GF-D8 (cell line): ENCODE data around the gene ABLIM1.
"Not testable (repeated sequence)": the region's sequence is repeated elsewhere in the genome, so short reads cannot be mapped to it uniquely, and the experiment has no call there.

Experiments used
- DNase-seq: peaks from one replicate; lab custom pipeline; 2025; lab: John Stamatoyannopoulos, UW

The ABLIM1 gene

DNA sequence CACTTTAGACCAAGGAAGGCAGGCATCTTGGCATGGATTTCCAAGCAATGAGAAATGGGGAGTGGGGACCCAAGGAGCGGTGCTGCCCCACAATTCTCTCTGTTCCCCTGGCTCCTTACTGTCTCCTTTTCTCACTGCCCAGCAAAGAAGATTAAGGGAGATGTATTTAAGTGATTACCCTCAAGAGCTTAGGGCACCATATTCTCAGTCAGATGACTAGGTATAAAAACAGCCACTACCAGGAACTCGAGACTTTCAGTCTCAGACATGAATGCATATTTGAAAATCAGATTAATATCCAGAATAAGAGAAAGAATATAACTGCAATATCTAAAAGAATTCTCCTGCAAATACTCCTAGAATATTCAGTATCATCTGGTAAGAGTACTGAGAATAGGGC is at the start of gene ABLIM1:
ABLIM1 (minus strand) TSS at position 101 of the 400 bp plus-strand sequence; CDS start at position 26, 75 bp downstream.
- DNase-seq, result no peak

DNA sequence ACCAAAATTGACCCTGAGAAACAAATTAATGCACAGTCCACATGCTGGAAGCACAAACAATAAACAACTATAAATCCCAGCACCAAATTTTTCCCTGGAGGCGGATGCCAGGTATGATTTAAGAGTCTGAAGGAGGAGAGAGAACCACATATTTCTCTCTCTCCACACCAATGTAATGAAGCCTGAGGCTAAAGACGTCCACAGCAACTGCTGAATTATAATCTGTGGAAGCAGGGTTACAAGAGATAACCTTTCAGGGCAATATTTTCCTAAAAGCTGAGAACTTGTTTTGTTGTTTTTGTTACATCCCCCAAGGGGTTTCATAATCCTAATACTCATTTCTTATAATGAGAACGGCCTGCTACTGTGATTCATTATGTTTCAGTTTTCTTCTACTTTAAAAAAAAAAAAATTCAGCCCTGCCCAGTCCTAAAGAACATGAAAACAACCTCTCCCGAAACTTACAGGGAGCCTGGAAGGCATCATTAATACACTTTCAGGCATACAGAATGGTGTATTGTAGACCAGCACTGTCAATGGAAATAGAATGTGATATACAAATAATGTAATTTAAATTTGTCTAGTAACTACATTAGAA is 48.5 kb upstream of the ABLIM1 start:
- DNase-seq, result no peak

DNA sequence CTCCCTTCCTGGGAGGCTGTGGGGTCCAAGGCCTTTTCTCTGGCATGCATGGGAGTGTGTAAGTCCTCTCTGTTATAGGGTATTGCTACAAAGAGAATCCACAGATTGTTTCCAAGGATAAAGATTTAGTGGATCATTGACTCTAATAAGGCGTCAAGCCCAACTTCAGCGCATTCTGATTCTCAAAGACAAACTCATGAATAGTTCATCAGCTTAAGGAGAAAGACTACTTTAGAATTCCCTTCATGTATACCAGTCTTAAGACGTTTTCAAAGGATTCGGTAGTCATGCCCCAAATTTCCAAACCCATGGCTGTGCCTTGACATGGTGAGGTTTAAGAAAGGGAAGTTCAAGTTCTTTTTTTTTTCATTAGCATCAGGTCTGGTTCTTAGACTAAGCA is 46.6 kb upstream of the ABLIM1 start:
- no peak for DNase-seq

DNA sequence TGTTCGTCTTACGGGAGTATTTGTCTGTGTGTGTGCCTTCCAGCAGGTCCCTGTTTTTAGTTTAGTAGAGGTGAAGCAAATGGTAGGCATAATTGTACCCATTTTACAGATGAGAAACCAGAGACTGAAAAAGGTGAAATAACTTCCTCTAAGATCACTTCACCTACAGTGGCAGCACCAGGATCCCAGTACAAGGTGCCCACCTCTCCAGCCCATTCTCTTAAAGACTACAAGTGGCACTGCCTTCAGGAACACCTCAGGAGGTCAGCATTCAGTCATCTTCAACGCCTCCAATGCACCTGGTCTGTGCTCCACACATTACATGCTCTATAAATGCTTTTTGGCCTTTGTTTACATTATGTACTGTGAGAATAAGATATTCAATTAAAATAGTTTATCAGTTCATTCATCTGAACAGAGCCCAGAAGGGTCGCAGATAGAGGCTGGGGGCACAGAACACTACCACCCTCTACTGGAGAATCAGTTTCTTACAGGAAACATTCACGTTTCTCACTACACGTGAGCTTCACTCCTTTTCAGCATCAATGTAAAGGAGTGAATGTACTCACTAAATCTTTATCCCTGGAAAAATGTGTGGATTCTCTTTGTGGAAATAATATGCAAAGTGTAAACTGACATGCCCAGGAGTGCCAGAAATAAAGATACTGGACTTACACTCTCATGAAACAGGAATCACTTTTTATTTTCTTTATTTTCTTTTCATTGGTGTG is 45.5 kb upstream of the ABLIM1 start:
- no peak for DNase-seq

DNA sequence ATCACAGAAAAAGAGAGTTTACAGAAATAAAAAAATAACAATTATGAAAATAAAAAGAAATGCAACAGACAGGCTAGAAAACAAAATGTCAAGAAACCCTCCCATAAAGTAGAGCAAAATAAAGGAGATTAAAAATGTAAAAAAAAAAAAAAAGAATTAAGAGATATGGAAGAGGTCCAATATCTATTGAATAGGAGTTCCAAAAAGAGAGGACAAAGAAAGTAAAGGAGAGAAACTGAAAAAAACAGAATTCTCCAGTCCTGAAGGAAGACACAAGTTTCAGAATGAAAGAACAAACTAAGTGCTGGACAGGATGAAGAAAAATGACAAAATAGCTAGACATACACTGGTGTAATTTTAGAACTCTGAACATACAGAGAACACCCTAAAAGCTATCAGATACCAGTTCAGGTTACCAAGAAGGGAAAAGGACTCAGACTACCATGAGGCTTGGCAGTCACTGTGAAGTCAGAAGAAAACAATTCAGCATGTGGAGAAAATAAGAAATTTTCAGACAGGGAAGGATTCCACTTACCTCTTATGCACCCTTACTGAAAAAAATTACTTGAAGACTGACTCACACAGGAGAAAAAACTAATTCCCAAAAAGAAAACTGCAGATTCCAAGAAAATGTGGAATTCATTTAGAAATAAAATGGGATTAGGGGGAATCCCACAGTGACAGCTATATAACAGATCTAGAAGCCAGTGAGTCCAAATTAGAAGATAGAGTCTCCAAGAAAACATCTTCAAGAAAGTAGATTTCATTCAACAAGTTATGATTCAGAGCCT is 40.4 kb upstream of the ABLIM1 start:
- no peak for DNase-seq

DNA sequence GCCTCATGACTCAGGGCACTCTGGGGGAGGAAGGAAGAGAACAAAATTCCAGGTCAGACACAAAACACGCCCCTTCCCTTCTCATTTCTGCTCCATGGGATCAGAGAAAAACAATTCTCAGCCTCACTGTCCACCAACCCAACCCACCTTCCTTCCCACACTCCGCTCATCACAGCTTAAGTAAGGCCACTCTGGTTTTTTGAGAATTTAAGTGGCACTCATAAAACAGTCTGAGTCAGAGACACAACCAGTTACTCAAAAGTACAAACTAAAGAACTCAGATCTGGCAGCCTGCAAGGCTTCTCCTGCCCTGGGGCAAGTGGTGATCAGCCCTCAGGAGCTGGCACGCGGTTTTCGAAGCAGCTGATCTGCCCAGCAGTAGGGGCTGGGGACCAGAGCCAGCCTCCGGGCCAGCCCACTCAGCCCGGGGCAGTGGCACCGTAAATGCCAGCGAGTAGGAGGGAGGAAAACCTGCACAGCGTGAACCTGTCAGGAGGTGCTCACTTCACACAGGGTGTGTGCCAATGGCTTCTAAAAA is 39.1 kb upstream of the ABLIM1 start:
- no peak for DNase-seq

DNA sequence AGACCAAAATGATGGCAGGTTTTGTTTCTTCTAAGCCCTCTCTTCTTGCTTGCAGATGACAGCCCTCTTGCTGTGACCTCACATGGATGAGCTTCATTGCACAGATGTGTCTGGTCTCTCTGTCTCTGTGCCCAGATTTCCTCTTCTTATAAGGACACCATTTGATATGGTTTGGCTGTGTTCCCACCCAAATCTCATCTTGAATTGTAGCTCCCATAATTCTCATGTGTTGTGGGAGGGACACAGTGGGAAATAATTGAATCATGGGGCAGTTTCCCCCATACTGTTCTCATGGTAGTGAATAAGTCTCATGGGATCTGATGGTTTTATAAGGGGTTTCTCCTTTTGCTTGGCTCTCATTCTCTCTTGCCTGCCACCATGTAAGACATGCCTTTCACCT is 38.2 kb upstream of the ABLIM1 start:
- DNase-seq, result not testable (repeated sequence)

DNA sequence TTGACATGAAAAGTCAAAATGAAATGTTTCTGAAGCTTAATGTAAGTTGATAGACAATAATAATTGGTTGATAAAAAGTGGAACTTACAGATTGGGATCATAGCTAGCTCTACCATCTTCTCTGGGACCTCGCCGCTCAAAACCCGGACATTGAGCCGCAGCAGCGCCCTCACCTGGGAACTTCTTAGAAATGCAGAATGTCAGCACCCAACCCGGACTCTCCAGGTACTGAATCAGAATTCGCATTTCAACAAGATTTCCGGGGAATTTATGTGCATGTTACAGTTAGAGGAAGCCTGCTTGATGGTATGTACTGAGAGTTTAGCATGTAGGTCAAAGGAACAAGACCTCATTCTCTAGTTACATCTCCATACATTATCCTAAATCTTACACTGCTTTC is 36.7 kb upstream of the ABLIM1 start:
- no peak for DNase-seq

DNA sequence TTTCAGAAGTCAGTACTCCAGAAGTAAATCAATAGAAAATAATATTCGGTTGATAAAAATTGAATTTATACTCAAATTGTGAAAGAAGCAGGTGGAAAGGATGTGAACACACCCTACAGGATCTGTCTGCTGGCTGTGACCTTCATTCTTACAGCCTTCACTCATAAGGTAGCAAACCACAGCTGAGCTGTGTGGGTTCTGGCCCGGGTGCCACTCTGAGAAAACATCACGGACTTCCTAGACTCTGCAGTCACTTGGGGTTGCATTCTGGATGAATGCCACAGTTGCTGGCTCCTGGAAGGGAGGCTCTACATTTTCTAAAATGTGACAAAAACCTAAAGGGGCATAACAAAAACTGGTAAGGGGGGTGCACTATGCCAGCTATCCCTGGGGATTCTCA is 36.0 kb upstream of the ABLIM1 start:
- DNase-seq, result no peak

DNA sequence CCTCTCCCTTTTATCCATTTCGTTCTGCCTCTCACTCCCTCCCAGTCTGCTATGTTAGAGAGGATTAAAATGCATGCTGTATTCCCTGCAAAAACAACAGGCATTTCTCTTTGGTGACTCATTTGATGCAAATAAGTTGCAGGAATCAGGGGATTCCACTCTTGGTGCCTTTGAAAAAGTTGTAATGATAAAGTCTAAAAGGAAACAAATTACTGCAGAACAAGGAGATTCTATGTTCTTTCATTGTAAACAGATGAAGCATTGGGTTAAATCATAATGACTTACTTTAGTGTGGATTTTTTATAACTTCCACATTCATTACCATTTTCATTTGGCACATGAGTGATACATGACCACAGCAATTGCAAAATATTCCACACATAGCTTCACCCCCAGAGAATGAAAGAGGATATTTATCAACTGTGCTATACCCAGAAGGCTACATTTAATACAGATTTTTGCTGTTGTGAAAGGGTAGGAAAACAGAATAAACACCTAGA is 33.4 kb upstream of the ABLIM1 start:
- no peak for DNase-seq

DNA sequence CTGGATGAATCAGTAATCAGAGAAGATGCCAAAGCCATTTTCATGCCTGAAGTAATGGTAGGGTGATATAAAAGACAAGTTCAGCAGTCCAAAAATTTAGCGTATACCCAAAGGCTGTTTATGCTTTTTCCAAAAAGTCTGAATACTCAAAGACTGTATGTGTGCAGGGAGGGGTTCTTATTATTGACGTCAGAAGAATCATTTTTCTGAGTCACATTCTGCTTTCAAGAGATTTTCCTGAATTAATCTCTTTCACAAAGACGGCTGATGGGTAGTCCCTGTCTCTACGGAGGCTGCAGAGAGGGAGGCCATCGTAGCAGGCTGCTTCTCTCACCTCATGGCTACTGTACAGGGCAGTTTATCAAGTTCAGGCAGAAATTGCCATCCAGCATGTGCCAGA is 30.7 kb upstream of the ABLIM1 start:
- DNase-seq, result no peak

DNA sequence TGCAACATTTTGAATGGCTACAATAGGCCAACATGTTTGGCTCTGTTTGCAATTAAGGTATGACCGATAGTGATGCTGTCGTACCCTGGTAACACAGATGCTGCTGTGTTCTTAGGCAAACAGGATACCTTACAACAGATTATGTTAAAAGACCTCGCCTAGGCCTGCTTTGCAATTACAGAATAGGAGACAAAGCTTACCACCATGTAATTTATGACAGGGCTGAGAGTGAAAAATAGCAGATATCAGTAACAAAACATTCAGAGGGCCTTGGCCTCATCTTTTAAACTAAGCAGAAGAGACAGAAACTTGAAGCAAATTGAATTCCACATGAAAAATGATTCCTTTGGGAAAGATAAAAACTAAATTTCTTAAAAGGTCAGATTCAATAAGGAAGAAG is 29.4 kb upstream of the ABLIM1 start:
- DNase-seq, result no peak

DNA sequence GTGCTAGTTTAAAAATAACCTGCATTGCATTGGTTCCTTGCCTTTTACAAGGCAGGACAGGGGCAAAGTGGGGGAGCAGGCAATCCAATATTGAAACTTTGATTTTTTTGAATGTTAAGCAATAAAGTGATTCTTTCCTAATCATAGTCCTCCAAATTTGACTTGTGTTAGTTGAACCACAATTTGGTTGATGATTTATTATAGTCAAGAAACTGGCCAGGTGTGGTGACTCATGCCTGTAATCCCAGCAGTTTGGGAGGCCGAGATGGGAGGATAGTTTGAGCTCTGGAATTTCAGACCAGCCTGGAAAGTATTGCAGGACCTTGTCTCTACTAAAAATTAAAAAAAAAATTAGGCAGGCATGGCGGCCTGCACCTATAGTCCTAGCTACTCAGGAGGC is 27.9 kb upstream of the ABLIM1 start:
- DNase-seq, result no peak

DNA sequence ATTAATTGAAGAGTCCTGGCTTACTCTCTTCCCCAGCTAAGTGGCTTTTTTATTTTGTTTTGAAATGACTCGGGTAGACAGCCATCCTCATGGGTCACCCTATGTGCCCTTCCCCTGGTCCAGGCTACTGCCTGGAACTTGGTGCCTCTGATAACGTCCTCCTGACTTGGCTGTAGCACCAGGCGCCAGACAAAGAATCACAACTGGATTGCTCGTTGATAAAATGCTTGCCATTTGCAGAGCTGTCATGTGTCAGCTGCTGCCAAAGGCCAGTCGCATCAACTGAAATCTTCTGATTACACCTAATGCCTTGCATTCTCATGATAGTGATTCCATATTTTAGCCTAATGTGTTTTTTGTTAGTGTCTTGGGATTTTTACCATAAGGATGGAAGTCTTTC is 27.4 kb upstream of the ABLIM1 start:
- DNase-seq, result no peak

DNA sequence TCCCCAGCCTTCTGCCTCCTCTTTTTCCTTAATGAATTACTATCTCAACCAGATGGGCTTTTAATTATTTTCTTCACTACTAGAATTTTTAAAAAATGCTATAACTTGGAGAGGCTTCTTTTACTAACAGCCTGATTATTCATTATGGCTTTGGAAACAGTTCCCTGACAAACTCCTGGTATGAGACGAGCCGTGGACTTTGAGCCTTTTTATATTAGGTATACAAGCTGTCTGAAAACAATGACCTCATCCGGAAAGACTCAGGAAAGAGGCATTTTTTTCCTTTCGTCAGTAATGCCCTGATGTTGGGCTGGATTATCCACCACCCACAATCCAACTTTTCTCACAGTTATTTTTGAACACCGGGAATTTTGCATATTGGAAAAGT is 26.7 kb upstream of the ABLIM1 start:
- DNase-seq, result no peak

DNA sequence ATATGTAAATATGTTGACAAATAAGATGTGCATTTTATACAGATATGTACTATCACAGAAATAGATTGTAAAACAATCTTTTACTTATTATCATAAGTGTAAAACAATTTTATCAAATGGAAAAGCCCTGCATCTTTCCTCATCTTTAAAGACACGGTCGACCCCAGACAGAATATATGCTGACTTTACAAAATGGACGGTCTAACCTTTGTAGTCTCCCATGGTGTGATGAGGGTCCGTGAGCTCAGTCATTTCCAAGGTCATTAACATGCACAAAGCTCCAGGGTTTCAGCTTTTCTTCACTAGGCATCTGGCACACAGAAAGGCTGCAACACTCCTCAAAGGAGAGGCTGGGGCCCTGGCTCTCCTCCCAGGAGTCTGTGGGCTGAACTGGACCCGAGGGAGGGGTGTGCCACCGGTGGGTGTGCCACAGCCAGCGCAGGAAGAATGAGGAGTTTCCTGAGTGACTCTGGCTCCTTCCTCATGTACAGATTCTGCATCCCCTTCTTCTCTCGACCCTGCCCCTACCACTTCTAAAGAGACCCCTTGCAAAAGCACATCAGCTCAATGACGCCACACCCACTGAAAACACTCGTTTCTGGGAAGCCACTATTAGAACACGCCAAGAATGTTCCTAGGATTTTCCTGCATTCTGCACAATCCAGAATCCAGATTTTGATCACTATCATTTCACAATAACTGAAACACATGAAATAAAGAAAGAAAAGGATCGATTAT is 26.2 kb upstream of the ABLIM1 start:
- no peak for DNase-seq

DNA sequence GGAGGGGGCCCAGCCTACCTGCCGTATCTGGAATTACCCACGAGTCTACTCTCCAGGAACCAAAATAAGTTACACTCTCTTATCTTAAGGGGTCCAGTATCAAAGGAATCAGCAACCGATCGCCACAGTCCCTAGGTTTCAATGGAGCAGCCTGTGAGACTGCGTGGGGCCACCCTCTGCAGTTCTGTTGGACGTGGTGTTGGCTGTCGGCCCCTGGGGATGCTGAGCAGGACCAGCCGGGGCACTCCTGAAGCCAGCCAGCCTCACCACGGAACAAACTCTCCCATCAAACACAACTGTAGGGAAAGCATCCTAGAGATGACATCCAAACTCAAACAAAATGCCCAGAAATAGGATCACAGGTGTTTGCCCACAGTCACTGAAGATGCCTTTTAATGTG is 25.5 kb upstream of the ABLIM1 start:
- DNase-seq, result no peak

DNA sequence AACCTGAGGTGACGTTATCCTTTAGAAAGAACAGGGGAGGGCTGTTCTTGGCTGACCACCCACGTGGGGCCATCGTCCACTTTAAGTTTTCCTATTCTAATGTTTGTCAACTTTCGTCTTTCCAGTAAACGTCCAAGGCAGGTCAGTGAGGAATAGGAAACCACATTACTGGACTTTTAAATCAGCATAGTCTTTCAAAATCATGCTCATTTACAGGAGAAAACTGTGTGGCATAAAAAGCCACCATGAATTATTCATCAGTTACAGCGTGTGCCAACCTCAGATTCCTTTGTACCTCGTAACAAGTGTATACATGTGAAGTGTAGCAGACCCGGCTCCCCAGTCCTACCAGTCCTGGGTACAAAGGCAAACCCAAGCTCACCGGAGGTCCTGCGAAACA is 25.1 kb upstream of the ABLIM1 start:
- DNase-seq, result no peak

DNA sequence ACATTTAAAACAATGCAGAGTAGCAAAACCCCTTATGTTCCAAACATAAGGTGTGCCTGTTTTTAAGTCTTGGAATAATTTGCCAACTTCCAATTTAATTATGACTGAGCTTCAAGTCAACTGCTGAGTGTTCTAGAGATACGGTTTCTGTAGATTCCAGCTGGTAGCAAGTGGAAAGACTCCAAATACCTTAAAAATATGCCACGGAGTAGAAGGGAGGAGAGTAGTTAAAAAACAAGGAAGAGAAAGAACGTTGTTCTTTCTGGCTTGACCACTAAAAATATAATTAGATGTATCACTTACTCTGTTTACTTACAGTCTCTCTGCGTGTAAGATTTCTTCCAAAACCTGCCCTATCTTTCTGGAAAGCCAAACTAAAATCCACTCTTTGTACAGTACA is 24.5 kb upstream of the ABLIM1 start:
- DNase-seq, result no peak

DNA sequence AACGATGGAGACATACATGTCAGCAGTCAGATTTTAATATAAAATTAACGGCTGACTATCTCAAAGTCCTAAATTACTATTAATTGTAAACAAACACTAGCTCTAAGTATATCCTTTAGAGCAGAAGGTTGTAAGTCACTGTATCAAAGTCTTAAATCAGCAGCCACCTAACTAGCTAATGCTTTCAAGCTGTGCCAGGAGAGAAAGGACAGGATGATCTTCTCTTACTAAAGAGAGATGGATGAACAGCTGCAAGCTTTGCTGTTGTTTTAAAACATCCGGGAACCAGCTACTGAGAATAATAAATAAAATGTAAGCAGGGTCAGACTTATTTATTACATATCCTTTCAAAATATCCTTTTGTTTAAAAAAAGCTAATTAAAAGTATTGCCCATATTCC is 24.0 kb upstream of the ABLIM1 start:
- no peak for DNase-seq

DNA sequence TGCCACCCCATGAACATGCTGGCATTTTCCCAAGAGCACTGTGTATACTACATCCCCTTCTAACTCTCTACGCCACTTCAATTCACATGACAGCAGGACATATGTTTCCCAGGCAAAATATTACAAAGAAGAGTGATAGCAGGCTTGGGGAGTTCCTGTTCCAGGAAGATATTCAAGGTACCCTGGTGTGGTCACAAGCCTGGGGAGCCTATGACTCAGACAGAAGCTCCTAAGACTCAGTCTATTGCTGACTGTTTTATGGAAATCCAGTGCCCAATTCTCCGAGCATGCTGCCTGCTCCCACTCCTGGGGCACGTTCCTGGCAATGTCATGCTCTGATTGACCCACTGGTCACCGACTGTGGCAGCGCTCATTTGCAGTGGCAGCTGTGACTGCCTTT is 23.5 kb upstream of the ABLIM1 start:
- no peak for DNase-seq

DNA sequence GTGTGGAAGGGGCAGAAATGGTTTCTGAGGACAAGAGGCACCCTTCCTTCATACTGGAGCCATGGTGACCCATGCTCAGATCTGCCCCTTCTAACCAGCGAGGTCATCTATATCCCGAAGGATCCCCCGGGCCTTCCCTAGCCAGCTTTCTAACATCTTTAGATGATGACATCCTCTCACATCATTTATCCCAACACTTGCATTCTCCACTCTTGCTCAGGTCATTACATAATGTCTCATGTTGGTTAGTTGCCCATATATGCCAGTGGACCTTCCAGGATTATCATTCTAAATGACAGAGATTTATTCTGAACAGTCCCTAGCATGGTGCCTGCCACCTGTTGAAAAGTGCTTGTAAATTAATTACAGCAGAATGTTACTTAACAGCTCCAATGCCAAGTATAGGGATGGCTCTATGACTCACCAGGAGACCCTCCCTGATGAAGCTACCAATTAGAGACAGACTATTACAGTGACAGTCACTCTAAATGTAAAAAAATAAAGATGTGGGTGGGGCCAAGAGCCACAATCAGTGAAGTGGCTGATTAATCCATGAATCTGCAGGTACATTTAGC is 22.6 kb upstream of the ABLIM1 start:
- no peak for DNase-seq
